NT2/D1 (cell line): ENCODE data around the gene GLIPR1L1.

ENCODE experiments used
- SUZ12 ChIP-seq: IDR thresholded peaks from 2 replicates; pipeline ENCODE4 v1.6.1; 2011; ENCODE audit not compliant: insufficient read length, insufficient read depth; ENCODE audit errors: extremely low read depth
- ZNF274 ChIP-seq: IDR thresholded peaks from 2 replicates; pipeline ENCODE4 v1.6.1; 2011; ENCODE audit warnings: mild to moderate bottlenecking, low read depth, low read length

DNA sequence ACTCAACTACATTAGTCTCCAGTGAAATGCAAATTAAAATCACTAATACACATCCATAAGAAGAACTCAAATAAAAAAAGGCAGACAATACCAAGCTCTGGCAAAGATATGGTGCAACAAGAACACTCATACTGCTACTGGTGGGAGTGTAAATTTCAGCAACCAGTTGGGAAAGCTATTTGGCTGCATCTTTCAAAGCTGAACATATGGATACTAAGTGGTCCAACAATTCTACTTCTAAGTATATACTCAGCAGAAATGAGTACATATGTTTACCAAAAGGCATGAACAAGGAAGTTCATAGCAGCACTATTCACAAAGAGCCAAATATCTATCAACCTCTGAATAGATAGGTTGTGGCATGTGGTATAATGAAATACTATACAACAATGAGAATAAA is 31.7 kb upstream of the GLIPR1L1 start:
- no peak for TF ChIP-seq ZNF274
- no peak for TF ChIP-seq SUZ12
